KOPT-K1 (cell line): ENCODE measurements around the gene APBA2.

Experiments used
- H3K27ac ChIP-seq: fragments of 200-600 bp; sonication (generic); 2 replicates; pipeline ENCODE4 v1.5.1; 2016; ENCODE audit warnings: antibody characterized with exemption, mild to moderate bottlenecking, low read depth, low read length; ENCODE audit not compliant: poor library complexity, severe bottlenecking
- H3K36me3 ChIP-seq: fragments of 200-600 bp; sonication (generic); 2 replicates; pipeline ENCODE4 v1.5.1; 2017; ENCODE audit warnings: antibody characterized with exemption, mild to moderate bottlenecking, low read length, moderate library complexity; ENCODE audit not compliant: insufficient read depth
- H3K9me3 ChIP-seq: fragments of 200-600 bp; sonication (generic); 2 replicates; pipeline ENCODE4 v1.5.1; 2017; ENCODE audit warnings: antibody characterized with exemption, low read length, mild to moderate bottlenecking; ENCODE audit not compliant: insufficient read depth, poor library complexity, severe bottlenecking

Gene APBA2

DNA sequence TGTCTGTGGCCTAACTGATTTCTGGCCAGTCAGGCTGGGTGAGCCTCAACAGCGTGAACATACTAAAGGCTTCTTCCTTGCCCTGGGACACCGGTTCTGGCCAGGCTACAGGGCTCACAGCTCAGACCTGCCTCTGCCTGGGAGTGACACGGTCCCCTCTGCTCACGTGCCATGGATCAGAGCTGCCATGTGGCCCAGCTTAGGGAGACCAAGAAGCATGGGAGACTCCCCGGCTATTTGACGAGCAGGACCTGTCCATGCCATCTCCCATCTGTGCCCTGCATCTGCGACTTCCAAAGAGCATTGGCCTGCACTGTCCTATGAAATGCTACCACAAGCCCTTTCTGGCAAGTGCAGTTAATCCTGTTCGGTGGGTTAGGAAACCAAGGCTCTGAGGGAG is 57.4 kb downstream of the APBA2 start:
- Histone ChIP-seq H3K9me3 (no peaks in the 10 kb centered on the region), H3K27ac (peak overlapping the region; percentile 81), H3K36me3 (no peaks in the 10 kb centered on the region)

DNA sequence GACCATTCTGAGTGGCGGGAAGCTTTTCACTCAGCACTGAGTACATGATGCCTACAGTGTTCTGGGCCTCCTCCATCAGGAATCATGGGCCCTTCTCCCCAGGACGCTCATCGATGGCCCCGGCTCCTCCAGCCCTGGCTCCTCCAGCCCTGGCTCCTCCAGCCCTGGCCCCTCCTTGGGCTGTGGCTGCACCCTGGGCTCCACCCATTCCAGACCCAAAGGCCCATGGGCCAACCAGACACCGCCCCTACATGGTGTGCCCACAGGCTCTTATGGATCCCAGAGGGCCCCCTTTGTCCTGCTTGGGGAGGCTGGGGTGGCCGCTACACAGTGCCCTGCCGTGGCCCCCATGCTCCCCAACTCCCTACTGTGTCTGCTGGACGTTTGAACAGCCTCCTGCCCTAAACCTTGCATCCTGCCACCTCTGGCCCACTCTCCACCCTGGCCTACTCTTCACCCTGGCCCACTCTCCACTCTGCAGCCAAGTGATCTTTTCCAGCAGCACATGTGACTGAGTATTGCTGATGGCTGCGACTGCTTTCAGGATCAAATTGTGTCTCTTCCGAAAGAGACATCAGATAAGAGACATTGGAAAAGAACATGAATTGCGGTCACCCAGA is 57.9 kb downstream of the APBA2 start:
- Histone ChIP-seq H3K36me3 (no peaks in the 10 kb centered on the region), H3K9me3 (no peaks in the 10 kb centered on the region), H3K27ac (peak overlapping the region; percentile 81)

DNA sequence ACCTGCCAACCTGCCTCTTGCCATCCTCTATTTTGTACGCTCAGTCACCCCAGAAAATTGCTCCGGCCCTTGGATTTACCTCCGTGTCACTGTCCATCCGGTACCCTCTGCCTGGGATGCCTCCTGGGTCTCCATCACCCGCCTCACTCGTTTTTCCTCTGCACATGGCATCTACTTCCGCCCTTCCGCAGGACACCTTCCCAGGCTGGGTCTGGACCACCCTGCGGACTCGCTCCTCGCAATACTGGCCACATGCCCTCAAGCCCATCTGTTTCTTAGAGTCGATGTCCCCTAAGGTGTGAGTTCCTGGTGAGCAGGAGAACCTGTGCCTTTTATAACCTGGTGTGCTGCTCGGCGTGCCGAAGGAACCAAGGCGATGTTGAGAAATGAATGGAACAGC is 58.5 kb downstream of the APBA2 start:
- Histone ChIP-seq H3K9me3 (no peaks in the 10 kb centered on the region), H3K27ac (peak overlapping the region; percentile 81), H3K36me3 (no peaks in the 10 kb centered on the region)

DNA sequence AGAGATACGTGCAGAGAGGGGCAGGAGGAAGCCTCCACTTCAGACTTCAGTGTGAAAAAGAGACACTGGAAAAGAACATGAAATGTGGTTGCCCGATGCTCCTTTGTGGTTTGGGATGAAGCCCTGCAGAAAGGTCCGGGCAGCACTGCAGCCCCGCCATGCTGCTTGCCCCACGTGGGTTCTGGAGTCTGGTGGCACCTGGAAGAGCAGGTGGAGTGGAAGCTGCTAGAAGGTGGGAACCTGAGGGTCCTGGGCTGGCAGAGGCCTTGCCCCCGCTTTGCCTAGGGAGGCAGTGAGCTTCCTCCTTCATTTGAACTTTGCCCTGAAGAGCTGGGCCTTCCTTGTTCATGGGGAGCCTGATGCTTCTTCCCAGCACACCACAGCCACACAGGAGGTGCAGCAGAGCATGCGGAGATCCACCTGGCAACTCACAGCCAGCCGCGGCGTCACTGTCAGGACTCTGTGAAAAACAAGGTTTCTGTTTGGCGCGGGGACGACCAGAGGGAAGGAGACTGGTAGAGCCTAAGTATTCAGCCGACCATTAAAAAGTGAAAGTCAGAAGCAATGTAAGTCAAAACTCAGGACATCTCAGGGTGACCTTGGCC is 59.0 kb downstream of the APBA2 start:
- Histone ChIP-seq H3K27ac (peak overlapping the region; percentile 81), H3K9me3 (no peaks in the 10 kb centered on the region), H3K36me3 (no peaks in the 10 kb centered on the region)

DNA sequence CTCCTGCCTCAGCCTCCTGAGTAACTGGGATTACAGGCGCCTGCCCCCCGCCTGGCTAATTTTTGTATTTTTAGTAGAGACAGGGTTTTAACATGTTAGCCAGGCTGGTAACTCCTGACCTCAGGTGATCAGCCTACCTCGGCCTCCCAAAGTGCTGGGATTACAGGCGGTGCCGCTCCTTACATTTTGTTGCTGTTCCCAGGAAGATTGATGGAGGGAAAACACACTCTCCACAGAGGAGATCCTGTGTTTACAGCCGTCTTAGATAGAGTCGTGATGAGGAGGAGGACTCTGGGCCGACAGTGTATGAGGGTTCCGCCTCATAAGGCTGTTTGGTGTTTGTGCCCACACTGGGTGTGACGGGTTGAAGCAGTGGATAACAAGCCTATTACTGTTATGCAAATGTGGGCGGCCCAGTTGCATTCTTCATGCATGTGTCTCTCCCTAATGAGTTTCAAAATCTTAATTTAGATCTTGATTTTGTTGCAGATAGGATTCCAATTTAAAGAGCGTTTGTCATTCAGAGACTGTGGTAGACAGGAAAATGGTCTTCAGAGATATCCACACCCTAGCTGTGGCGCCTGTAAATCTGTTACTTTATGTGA is 60.0 kb downstream of the APBA2 start:
- H3K27ac ChIP-seq = peak overlapping the region; percentile 18
- H3K9me3 ChIP-seq = no peaks in the 10 kb centered on the region
- no peaks in the 10 kb centered on the region for H3K36me3 ChIP-seq

DNA sequence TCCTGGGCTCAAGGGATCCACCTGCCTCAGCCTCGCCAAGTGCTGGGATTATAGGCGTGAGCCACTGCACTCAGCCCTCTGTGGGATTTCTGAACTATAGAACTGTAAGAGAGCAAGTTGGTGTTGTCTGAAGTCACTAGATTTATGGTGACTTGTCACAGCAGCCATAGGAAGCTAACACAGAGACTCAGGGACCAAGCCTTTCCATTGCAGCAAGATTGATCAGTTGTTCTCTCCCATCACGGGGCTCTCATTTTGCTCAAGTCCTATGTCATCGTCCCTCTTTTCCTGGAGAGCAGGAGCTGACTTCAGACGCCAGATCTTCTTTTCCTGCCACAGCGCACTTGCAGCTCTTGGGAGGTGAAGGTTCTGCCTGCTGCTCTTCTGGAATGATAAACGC is 61.0 kb downstream of the APBA2 start:
- Histone ChIP-seq H3K9me3 (no peaks in the 10 kb centered on the region), H3K27ac (peak overlapping the region; percentile 79), H3K36me3 (no peaks in the 10 kb centered on the region)

DNA sequence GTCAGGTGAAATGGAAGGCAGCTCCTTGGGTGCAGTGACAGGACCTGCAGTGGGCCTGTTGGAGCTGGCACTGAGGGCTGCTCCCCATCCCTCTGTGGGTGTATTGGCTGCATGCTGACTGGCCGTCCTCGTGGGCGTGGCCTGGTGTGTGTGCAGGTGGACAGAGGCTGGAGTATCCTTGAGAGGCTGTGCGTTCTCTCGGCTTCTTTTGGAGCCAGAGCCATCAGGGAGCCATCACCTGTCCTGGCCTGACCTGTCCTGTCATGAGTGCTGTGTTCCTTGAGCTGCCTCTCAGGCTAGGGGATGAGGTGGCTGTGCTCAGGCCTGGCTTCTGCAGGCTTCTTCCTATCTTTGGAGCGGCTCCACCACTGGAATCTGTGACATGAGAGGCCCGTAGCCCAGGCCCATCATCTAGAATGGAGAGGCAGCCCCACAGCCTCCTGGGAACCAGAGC is 61.5 kb downstream of the APBA2 start:
- peak overlapping the region; percentile 79 for H3K27ac ChIP-seq
- H3K9me3 ChIP-seq = no peaks in the 10 kb centered on the region

DNA sequence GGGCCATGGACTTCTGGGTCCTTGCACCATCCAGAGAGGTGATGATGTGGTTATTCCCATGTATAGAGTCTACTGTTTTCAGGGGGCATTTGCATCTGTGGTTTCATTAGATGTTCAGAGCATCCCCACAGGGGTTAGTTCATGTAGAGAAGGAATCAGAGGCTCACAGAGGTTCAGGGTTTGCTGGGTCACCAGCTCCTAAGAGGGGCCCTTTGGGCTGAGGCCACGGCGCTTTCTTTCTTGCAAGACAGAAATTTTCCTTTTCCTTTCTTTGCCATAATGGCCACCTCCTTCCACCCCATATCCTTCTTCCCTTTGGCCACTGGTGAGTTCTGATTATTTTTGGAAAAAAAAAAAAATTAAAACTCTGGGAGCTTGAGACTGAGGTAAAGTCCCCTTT is 62.3 kb downstream of the APBA2 start:
- Histone ChIP-seq H3K36me3 (no peaks in the 10 kb centered on the region), H3K27ac (peak overlapping the region; percentile 79)

More for the DNA sequence above, 61.5 kb downstream of the APBA2 start:
- H3K36me3 ChIP-seq = no peaks in the 10 kb centered on the region

DNA sequence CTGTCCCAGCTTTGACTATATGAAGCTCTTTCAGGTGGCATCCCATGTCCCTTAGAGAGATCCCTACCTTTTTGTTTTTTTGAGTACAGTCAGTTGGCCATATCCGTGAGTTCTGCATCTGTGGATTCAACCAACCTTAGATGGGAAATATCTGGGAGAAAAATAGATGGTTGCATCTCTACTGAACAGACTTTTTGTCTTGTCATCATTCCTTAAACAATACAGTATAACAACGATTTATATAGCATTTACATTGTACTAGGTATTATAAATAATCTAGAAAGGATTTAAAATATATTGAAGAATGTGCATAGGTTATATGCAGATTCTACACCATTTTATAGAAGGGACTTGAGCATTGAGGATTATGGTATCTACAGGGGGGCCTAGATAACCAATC is 65.1 kb downstream of the APBA2 start:
- Histone ChIP-seq H3K27ac (no peak overlapping the region), H3K9me3 (no peaks in the 10 kb centered on the region), H3K36me3 (no peaks in the 10 kb centered on the region)

More for the DNA sequence above, 62.3 kb downstream of the APBA2 start:
- H3K9me3 ChIP-seq = no peaks in the 10 kb centered on the region

DNA sequence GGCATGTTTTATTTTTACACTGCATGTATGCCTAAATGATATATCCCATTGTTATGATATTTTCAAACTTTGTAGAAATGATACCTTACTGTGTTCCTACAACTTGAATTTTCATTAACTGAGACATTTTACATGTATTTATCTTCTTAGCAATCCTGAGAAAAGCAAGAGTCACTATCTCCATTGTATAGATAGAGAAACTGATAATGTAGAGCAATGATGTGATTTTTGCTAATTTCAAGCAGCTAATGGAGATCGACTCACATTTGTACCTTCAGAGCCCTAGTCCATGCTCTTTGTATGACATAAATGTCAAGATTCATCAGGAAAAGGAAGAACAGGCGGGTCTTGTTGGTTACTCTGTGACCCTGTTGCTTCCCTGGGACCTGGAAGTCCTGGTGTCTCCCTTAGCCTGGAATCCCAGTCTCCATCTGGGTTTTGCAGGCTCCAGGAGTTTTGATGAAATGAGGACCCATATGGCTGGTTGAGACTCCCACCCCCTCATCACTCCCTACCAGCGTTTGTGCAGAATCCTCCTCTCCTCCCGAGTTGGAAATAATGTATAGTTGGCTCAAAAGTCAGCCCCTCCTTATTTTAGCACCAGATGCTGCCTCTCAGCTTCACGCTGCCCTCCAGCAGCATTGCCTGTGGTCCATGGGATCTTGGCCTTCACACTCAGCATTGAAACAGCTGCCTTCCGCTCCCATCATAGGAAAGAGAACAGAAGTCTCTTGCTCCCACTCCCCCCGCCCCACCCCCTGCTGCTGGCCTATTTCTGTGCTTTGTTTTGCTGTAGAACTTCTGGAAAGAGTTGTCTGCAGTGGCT is 67.1 kb downstream of the APBA2 start:
- H3K36me3 ChIP-seq = no peaks in the 10 kb centered on the region
- no peaks in the 10 kb centered on the region for H3K9me3 ChIP-seq
- H3K27ac ChIP-seq = peak overlapping the region; percentile 94

DNA sequence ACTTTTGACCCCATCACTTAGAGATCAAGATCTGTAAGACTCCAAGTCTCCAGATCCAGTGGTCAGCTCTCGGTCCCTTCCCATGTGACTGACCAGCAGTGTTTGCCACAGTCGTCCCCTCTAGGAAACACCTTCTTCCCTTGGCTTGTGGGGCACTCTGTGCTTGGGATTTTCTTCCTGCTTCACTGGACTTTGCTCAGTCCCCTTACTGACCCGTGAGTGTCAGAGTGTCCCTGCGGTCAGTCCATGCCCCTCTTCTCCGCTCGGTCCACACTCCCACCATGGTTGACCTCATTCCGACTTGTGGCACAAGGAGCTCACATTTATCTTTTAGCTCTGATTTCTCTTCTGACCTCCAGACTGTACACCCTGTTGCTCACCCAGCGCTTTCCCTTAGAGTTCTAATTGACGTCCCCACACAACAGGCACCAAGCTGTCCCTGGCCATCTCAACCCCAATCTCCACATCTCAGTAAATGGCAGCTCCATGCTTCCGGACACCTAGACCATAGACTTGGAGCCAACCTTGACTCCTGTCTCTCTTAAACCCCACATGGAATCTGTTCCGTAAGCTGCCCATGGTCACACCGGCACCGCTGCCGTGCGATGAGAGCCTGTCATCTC is 67.9 kb downstream of the APBA2 start:
- Histone ChIP-seq H3K36me3 (no peaks in the 10 kb centered on the region), H3K9me3 (no peaks in the 10 kb centered on the region), H3K27ac (peak overlapping the region; percentile 94)

DNA sequence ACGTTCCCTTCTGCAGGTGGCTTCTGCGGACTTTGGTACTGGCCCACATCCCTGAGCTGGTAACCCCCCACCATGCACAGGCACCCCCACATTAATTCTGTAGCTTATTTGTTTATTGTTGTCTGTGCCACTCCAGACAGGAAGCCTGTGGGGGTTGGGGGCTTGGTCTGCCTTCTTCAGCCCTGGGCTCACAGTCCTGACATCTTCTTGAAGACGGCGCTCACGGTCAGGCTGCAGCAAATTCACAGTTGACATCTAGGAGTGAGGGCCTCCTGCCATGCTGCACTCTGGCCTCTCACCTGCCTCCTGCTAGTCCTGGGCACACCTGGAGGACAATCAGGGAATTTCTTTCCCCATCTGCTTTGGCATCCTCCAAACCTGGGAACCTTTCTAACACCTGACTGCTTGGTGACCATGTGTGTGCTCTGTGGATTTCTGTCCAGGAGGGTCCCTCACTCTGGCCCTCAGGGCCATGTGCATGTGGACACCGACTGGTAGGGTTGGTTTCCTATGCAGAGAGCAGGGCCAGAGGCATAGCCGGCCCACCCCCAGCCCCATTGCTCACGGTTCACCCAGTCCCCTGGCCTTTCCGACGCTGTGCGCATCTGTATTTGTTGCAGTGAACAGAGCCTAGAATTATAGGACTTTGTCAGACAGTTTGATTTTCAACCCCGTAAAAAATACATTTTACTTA is 68.8 kb downstream of the APBA2 start:
- Histone ChIP-seq H3K36me3 (no peaks in the 10 kb centered on the region), H3K9me3 (no peaks in the 10 kb centered on the region), H3K27ac (peak overlapping the region; percentile 94)

DNA sequence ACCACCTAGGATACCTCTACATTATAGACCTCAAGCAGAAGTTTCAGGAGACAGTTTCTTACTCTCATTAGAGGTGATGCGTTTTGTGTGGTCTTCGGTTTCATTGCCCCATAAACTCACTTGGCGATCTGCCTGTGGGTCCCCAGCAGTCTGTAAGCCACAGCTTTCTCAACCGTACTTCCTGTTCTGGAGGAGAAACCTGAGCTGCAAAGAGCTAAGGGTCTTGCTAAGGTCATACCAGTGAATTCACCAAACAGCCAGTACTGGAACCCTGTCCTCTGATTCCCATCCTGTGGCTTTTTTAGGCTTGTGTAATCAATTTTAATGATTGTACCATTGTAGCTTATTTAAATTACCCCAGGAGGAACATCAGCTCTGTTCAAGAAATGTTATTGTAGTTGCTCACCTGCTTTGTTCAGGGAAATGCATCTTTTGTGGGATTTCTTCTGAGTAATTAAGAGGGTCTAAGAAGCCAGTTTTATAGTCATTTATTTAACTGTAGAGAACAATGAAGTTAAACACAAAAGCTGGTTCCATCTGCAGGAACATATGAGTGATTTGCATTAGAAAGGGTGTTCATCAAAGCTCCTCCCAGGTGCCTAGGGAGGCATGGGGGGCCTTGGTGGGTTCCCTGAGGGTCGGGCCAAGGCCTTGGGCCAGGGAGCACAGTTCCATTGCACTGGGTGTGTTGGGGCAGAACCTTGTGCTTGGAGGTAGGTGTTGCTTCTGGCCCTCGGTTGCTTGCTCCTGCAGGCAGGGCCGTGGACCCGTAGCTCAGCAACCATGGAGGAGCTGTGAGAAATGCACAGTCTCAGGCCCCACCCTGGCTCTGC is 69.6 kb downstream of the APBA2 start:
- Histone ChIP-seq H3K27ac (peak overlapping the region; percentile 94), H3K36me3 (no peaks in the 10 kb centered on the region), H3K9me3 (no peaks in the 10 kb centered on the region)

DNA sequence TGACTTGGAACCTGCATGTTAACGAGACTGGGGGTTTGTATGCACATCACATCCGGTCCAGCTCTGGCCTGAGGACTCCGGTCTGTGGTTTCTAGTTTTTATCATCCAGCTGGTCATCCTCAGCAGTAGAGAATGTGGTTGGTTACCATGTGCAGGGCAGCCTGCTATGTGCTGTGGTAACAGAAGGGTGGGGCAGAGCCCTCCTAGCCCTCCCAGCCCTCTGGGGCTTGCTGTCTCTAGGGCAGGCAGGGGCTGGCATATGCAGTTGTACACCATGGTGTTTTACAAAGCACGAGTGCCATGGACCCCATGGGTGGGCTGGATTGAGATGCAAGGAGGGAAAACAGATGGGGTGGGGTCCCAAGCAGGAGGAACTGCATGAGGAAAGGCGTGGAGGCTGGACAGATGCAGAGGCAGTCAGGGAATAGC is 70.2 kb downstream of the APBA2 start:
- Histone ChIP-seq H3K9me3 (no peaks in the 10 kb centered on the region), H3K27ac (peak overlapping the region; percentile 94), H3K36me3 (no peaks in the 10 kb centered on the region)
